SK-MEL-5 (cell line): ENCODE data around the gene FOXO1. TPM values are rescaled to one million over a fixed set of nuclear protein-coding genes. Genes with fewer than 3 reads are reported as not detected.

Experiments
- DNase-seq: peaks from one replicate; pipeline ENCODE4 v3.0.0-alpha.2; 2016; ENCODE audit warnings: low read depth, low spot score
- in situ Hi-C: cut with HindIII; loops from 2 replicates; pipeline ENCODE4 v1.10.0; 2016; ENCODE audit warnings: low sequenced_read_pairs, high pct_unique_total_duplicates, low pct_unique_long_range_greater_than_20kb
- total RNA-seq: library from RNA; depleted of rRNA; stranded (reverse); fragments of >200 nt; shearing (Covaris generic); gene quantifications from 2 replicates; pipeline ENCODE4 v1.2.3, GENCODE V29; 2014

The FOXO1 gene
- total RNA-seq, 1 experiment from 2014 or later: 5.0 TPM

- in situ Hi-C loops: no loop called here
- DNase-seq: no peak
Measured at GRCh38 chr13:40622246-40622645, 44.2 kb downstream of the FOXO1 start.

- DNase-seq: no peak
- in situ Hi-C loops: no loop called here
Measured at GRCh38 chr13:40619479-40619814, 47.0 kb downstream of the FOXO1 start.

GRCh38 chr13:40618581-40619478 lies 47.6 kb downstream of the FOXO1 start:
- no peak for DNase-seq
- in situ Hi-C loops: no loop called here

GRCh38 chr13:40617801-40618356 lies 48.6 kb downstream of the FOXO1 start:
- in situ Hi-C loops: no loop called here

GRCh38 chr13:40615619-40616018 lies 50.8 kb downstream of the FOXO1 start:
- DNase-seq: peak; percentile 43
- in situ Hi-C loops: no loop called here

More at GRCh38 chr13:40617801-40618356, 48.6 kb downstream of the FOXO1 start:
- DNase-seq: no peak

GRCh38 chr13:40613914-40614313 lies 52.5 kb downstream of the FOXO1 start:
- in situ Hi-C loops: no loop called here
- DNase-seq: no peak

- in situ Hi-C loops: no loop called here
- no peak for DNase-seq
Measured at GRCh38 chr13:40613192-40613818, 53.1 kb downstream of the FOXO1 start.

- DNase-seq: no peak
- in situ Hi-C loops: no loop called here
Measured at GRCh38 chr13:40612041-40612440, 54.4 kb downstream of the FOXO1 start.

GRCh38 chr13:40611635-40612034 lies 54.8 kb downstream of the FOXO1 start:
- DNase-seq: no peak
- in situ Hi-C loops: no loop called here

- in situ Hi-C loops: no loop called here
- no peak for DNase-seq
Measured at GRCh38 chr13:40611004-40611403, 55.4 kb downstream of the FOXO1 start.

GRCh38 chr13:40609972-40610726 lies 56.3 kb downstream of the FOXO1 start:
- DNase-seq: no peak
- in situ Hi-C loops: no loop called here

GRCh38 chr13:40608308-40608707 lies 58.1 kb downstream of the FOXO1 start:
- in situ Hi-C loops: no loop called here
- no peak for DNase-seq

GRCh38 chr13:40605573-40605972 lies 60.9 kb downstream of the FOXO1 start:
- no peak for DNase-seq

GRCh38 chr13:40604135-40604534 lies 62.3 kb downstream of the FOXO1 start:
- no peak for DNase-seq
- in situ Hi-C loops: no loop called here

More at GRCh38 chr13:40605573-40605972, 60.9 kb downstream of the FOXO1 start:
- in situ Hi-C loops: no loop called here

GRCh38 chr13:40600149-40600751 lies 66.2 kb downstream of the FOXO1 start:
- in situ Hi-C loops: no loop called here
- no peak for DNase-seq

- in situ Hi-C loops: no loop called here
Measured at GRCh38 chr13:40599747-40600146, 66.7 kb downstream of the FOXO1 start.

GRCh38 chr13:40599124-40599523 lies 67.3 kb downstream of the FOXO1 start:
- in situ Hi-C loops: no loop called here
- DNase-seq: no peak

More at GRCh38 chr13:40599747-40600146, 66.7 kb downstream of the FOXO1 start:
- DNase-seq: no peak

- in situ Hi-C loops: no loop called here
- no peak for DNase-seq
Measured at GRCh38 chr13:40598569-40598968, 67.9 kb downstream of the FOXO1 start.
